ENCODE results near the gene KCTD1.

Gene KCTD1

GRCh38 chr18:26425148-26425531, 123.2 kb downstream of the KCTD1 start:
- DNase-seq (ENCODE audit: low read depth in 2 of 2) = no peak

DNA sequence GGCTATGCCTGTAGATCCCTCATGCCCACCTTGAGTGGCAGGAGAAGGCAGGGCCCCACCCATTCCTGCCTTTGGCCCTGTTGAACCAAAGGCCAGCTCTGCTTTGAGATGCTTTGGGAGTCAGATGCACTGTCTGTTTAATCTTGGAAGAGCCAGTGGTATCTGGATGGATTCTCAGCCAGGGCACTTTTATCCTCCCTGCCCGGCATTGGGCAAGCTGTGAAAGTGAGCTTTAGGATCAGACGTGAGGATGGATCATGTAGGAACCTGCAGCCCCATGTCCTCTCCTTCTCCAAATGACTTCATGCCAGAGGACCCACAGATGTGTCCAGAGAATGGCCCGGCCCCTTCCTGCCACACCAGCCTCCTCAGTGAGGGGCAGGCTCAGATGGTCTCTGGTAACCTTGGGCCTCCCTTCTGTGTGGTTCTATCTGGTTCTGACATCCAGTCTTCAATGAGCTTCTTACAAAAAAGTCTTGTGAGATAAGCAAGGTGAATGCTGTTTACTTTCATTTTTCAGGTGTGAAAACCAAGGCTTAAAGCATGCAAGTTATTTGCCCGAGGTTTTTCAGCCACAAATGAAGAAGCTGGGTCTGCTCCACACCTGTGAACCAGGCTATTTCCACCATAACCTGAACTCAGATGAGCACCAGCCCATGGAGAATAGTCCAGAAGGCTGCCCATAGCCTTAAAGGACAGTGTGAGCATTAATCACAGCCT, 123.8 kb downstream of the KCTD1 start:
- no peak for DNase-seq (ENCODE audit: low read depth in 2 of 2)

DNA sequence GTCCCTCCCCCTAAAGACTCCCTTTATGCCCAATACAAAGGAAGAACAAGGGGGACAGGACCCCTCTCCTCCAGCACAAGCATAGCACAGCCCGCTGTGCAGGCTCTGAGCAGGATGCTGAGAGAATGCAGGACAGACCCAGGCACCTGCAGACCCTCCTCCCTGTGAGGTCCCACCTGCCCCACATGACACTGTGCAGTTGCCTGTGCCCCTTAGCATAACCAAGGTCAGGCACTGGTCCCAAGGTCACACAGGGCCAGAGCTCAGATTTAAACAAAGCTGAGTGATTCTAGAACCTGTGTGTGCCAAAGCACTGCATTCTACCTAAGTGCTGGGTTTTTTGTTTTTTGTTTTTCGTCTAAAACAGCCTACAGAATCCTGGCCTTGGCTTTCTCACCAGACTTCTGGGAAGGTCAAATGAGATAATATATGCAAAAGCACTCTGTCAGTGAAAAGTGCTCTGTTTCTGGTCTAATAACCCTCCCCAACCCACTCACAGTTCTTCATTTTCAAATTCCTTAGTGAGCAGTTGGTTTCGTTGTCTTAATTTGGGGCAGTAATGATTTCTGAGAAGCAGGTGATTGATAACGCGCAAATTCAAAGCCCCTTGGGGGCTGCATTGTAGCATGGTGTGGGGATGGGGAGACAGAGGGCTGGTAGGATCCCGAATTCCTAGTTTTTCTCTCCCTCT, 125.7 kb downstream of the KCTD1 start:
- no peak for DNase-seq (ENCODE audit: low read depth in 2 of 2)

GRCh38 chr18:26421931-26422330, 126.4 kb downstream of the KCTD1 start:
- no peak for DNase-seq (ENCODE audit: low read depth in 2 of 2)

DNA sequence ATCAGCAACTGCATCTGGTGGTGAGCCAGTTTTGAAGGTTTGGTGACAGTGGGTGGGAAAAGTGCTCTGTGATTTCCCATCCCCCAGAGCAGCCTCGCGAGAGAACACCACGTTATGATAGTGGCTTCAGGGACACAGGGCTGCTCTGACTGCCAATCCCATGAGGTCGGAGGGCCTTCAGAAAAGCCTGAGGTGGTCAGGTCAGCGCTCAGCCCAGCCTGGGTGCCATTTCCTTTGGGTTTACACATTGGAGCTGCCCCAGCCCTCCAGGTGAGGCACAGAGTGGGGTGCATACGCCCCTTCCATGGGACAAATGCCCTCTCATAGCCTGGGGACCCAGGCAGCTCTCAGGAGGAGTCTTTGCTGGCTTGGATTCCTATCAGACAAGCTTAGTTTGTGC, 126.8 kb downstream of the KCTD1 start:
- no peak for DNase-seq (ENCODE audit: low read depth in 2 of 2)

DNA sequence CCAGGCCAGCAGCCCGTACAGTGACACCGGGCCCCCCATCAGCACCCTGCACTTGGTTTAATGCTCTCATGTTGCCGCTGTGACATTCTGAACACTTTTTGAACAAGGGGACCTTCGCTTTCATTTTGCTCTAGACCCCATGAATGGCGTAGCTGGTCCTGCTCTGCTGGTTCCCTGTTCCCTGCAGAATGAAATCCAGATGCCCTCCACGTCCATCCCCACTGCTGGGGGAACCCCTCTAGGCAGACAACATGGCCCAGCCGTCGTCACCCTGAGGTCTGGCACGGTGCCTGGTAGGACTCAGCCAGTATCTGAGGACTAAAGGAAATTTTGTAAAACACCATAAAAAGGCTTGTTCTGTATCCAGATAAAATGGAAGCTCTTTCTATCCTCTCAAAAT, 128.6 kb downstream of the KCTD1 start:
- DNase-seq (ENCODE audit: low read depth in 2 of 2) = no peak

GRCh38 chr18:26418225-26418624, 130.1 kb downstream of the KCTD1 start:
- no peak for DNase-seq (ENCODE audit: low read depth in 2 of 2)

GRCh38 chr18:26417190-26417589, 131.2 kb downstream of the KCTD1 start:
- no peak for DNase-seq (ENCODE audit: low read depth in 2 of 2)

GRCh38 chr18:26416652-26417150, 131.7 kb downstream of the KCTD1 start:
- no peak for DNase-seq (ENCODE audit: low read depth in 2 of 2)

GRCh38 chr18:26415631-26416030, 132.7 kb downstream of the KCTD1 start:
- DNase-seq (ENCODE audit: low read depth in 2 of 2) = no peak

DNA sequence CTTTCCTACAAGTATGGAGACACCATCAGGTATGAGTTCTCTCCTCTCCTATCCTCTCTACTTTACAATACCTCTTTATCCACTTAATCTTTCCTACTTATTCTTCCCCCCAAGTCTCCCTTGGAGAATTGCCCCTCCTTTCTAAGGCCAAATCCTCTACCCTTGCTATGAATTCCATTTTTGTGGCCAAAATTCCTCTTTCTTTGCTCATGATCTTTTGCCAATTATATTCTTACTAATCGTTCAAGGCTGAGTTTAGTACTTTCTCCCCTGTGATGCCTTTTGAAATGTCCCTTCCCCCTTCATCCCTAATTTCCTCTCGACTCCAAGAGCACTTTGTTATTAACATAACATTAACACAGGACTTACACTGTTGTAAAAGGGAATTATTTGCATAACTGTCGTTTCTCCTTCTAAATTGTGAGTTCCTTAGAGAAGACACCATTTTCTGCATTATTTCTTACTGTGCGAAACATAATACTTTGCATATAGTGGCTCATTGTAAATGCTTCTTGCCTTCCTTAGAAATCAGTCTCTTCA, 133.4 kb downstream of the KCTD1 start:
- DNase-seq (ENCODE audit: low read depth in 2 of 2) = no peak

DNA sequence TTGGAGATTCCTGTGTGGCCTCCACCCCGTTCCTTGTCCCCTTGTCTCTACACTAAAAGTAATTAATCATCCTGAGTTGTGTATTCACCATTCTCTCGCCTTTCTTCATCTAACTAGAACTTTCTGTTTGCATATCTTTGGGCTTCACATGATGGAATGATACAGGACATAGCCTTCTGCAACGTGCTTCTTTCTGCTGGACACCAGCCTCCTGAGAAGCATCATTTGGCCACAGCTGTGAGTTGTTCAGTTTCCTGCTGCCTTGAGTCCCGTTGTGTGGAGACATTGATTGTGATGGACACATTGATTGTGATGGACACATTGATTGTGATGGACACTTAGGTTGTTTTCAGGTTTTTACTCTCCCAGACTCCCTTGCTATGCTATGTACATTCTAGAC, 139.3 kb downstream of the KCTD1 start:
- no peak for DNase-seq (ENCODE audit: low read depth in 2 of 2)

DNA sequence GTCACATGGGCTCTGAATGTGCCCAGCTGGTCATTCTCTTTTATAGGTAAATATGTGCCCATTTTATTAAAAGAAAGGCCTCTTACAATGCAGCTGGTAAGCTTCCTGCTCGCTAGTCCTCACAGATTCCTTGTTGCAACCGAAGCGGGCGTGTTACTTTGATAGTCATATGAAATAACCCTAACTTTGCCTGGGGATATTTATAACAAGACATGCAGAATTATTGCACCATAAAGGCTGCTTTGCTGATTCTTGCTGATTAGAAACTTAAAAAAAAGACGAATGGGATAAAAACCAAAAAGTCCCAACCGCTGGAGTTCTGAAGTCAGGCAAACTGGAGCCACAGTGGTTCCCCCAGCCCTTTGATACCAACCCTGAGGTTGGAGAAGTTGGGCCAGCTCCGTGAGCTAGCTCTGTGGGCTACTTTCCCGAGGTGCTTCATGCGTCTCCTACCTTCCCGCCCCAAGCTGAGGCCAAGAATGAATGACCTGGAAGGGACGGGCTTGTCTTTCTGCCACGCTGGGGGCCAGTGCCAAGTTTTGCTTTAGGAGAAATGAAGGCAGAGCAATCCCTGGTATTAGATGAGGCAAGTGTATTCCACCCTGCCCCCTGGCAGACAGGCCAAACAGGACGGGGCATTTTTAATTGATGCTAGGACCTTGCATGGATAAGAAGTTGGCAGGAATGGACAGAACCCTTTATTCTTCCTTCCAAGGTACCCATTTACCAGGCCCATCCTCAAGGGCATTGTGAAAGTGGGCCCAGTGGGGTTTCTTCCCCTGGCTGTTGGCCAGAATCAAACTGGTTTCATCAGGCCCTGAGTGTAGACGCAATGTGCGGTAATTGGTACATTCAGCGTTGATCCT, 140.4 kb downstream of the KCTD1 start:
- no peak for DNase-seq (ENCODE audit: low read depth in 2 of 2)

GRCh38 chr18:26406854-26407517, 141.4 kb downstream of the KCTD1 start:
- no peak for DNase-seq (ENCODE audit: low read depth in 2 of 2)

DNA sequence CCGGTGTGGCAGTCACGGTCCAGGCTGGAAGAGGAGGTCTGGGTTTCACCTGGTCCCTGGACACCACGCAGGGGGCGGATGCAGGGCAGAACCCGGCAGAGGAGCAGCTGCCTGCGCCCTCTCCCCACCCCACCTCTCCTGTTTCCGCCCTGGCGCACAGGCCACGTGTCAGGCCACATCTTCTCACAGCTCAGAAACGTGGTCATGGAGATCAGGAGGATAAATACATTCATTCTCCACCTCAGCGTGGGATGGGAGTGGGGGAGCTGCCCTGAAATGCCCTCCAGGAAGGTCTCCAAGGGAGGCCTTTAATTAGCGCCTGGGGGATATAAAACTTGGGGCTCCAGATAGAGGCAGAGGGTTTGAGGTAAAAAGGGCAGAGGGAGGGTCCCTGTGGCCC, 142.0 kb downstream of the KCTD1 start:
- DNase-seq (ENCODE audit: low read depth in 2 of 2) = no peak

GRCh38 chr18:26405190-26405801, 143.1 kb downstream of the KCTD1 start:
- DNase-seq (ENCODE audit: low read depth in 2 of 2) = no peak

Data from stimulated activated CD8-positive, alpha-beta memory T cell treated with anti-CD3 and anti-CD28 coated beads, Interleukin-2, amount 100 ng/mL, for 1 hour (primary cell).